K562 (cell line): ENCODE measurements around the gene CSK. TPM values are rescaled to one million over a fixed set of nuclear protein-coding genes. Genes with fewer than 3 reads are reported as not detected.
A peak's percentile ranks its signal among the peaks of the same experiment; 100 is the strongest.

Source experiments
- ATAC-seq: fragments of 200-7000 bp; cut with Tn5 transposase; 3 replicates; pipeline ENCODE4 v1.9.1; 2020; ENCODE audit warnings: moderate library complexity
- BruUV-seq: library from RNA; stranded (reverse); fragments of 400-500 nt; replicated peaks from 2 replicates; lab custom pipeline; 2021; lab: Mats Ljungman, UMichigan
- CTCF ChIA-PET: fragments of 300-600 bp; formaldehyde crosslinking; extraction: SDS; loops from one replicate; lab custom pipeline; 2021; ENCODE audit warnings: low intra/inter-chr PET ratio; lab: Yijun Ruan, JAX
- POLR2A ChIA-PET: fragments of 300-600, 350-650 bp; sonication (Branson Sonifier 250); formaldehyde crosslinking; extraction: SDS; loops from one replicate; lab custom pipeline; 2021; ENCODE audit warnings: antibody characterized with exemption, inconsistent platforms; lab: Yijun Ruan, JAX
- DNase-seq, 4 experiments: peaks; one replicate each; pipeline versions ENCODE4 v3.0.0 to v3.0.0-alpha.2; 2011 to 2018; ENCODE audit warnings: low spot score in 3 of 4, mixed read lengths in 3 of 4; ENCODE audit errors: extremely low read depth in 1 of 4
- FAIRE-seq: peaks from 2 replicates; lab custom pipeline; 2011; peaks lifted over from hg19 to GRCh38; lab: Jason Lieb, UNC
- H2AFZ ChIP-seq: 2 replicates; pipeline ENCODE4 v1.6.0; 2011; ENCODE audit warnings: low read depth, low read length, control low read depth, inconsistent platforms
- H3K27ac ChIP-seq: fragments of 200-600 bp; 3 replicates; pipeline ENCODE4 v1.8.0; 2011; ENCODE audit warnings: low read depth, mild to moderate bottlenecking, control low read depth, inconsistent platforms, low read length, moderate library complexity, mixed read lengths; ENCODE audit errors: extremely low read depth
- H3K27me3 ChIP-seq, 2 experiments: fragments of 300-600 bp in 1 of 2; 2 replicates in 1 of 2; 3 replicates in 1 of 2; pipeline versions ENCODE4 v1.6.0 to v1.8.0; 2011; ENCODE audit warnings: inconsistent platforms in 2 of 2, low read length in 2 of 2, mild to moderate bottlenecking in 1 of 2, mixed read lengths in 1 of 2, moderate library complexity in 1 of 2; ENCODE audit not compliant: control insufficient read depth in 2 of 2, insufficient read depth in 2 of 2
- H3K36me3 ChIP-seq: fragments of 300-600 bp; 3 replicates; pipeline ENCODE4 v1.8.0; 2011; ENCODE audit warnings: mild to moderate bottlenecking, low read length, inconsistent platforms; ENCODE audit not compliant: control insufficient read depth, insufficient read depth
- H3K4me1 ChIP-seq, 2 experiments: fragments of 200-600 bp in 1 of 2; replicated peaks in 1 of 2; 2 replicates in 1 of 2; 3 replicates in 1 of 2; pipeline versions ENCODE4 v1.5.1 to v1.8.0; 2011; ENCODE audit warnings: inconsistent platforms in 2 of 2, low read length in 2 of 2, mild to moderate bottlenecking in 1 of 2, mixed read lengths in 1 of 2, moderate library complexity in 1 of 2; ENCODE audit not compliant: control insufficient read depth in 2 of 2, insufficient read depth in 2 of 2
- H3K4me2 ChIP-seq: 2 replicates; pipeline ENCODE4 v1.6.1; 2011; ENCODE audit warnings: low read length, control low read depth, inconsistent platforms, mixed read lengths; ENCODE audit not compliant: insufficient read depth
- H3K4me3 ChIP-seq: fragments of 200-600 bp; sonication (generic), shearing (Covaris generic); 2 replicates; pipeline ENCODE4 v1.5.1; 2016; ENCODE audit warnings: control low read depth, inconsistent platforms
- H3K79me2 ChIP-seq: fragments of 200-600 bp; 3 replicates; pipeline ENCODE4 v1.8.0; 2011; ENCODE audit warnings: low read length, inconsistent platforms; ENCODE audit not compliant: control insufficient read depth, insufficient read depth
- H3K9ac ChIP-seq, 2 experiments: 2 replicates each; pipeline versions ENCODE4 v1.6.0 to v1.6.1; 2011; ENCODE audit warnings: low read depth in 2 of 2, low read length in 2 of 2, control low read depth in 1 of 2, inconsistent platforms in 1 of 2, mild to moderate bottlenecking in 1 of 2, mixed read lengths in 1 of 2; ENCODE audit not compliant: insufficient read depth in 1 of 2
- H3K9me1 ChIP-seq: one replicate; pipeline ENCODE4 v1.6.0; 2011; ENCODE audit warnings: inconsistent platforms, mild to moderate bottlenecking, low read length, moderate library complexity; ENCODE audit not compliant: control insufficient read depth, insufficient read depth
- H3K9me3 ChIP-seq: replicated peaks from 2 replicates; pipeline ENCODE4 v1.5.1; 2011; ENCODE audit warnings: low read depth, low read length, inconsistent platforms; ENCODE audit not compliant: control insufficient read depth, insufficient read depth
- H4K20me1 ChIP-seq: replicated peaks from 2 replicates; pipeline ENCODE4 v1.6.1; 2011; ENCODE audit warnings: low read length, inconsistent platforms, mixed read lengths; ENCODE audit not compliant: control insufficient read depth, insufficient read depth
- C11orf30 ChIP-seq: fragments of 450-650 bp; IDR thresholded peaks from 2 replicates; pipeline ENCODE4 v1.6.1; 2016; ENCODE audit warnings: low read depth, mild to moderate bottlenecking
- CBX2 ChIP-seq: fragments of 200-600 bp; sonication (generic); IDR thresholded peaks from one replicate; pipeline ENCODE4 v1.6.1; 2012; ENCODE audit warnings: mild to moderate bottlenecking, low read length, inconsistent platforms; ENCODE audit not compliant: insufficient read depth, poor library complexity, severe bottlenecking
- CEBPB ChIP-seq: fragments of 450-650 bp; IDR thresholded peaks from 2 replicates; pipeline ENCODE4 v1.6.1; 2016; ENCODE audit warnings: missing genetic modification characterization, missing compliant biosample characterization
- DIDO1 ChIP-seq: fragments of 450-650 bp; IDR thresholded peaks from 2 replicates; pipeline ENCODE4 v1.6.1; 2016; ENCODE audit warnings: low read depth, missing biosample characterization, missing genetic modification characterization
- HNRNPUL1 ChIP-seq: fragments of 200-400 bp; formaldehyde crosslinking; IDR thresholded peaks from 2 replicates; pipeline ENCODE4 v1.6.1; 2017; ENCODE audit warnings: low read length
- NCOA1 ChIP-seq: fragments of 450-650 bp; IDR thresholded peaks from 2 replicates; pipeline ENCODE4 v1.6.1; 2016; ENCODE audit warnings: low read depth
- SNIP1 ChIP-seq: fragments of 450-650 bp; IDR thresholded peaks from 2 replicates; pipeline ENCODE4 v1.7.1; 2017; ENCODE audit warnings: low read depth, mild to moderate bottlenecking
- TCF7 ChIP-seq: sonication (generic); IDR thresholded peaks from 2 replicates; pipeline ENCODE4 v1.6.1; 2016; ENCODE audit warnings: antibody characterized with exemption, borderline replicate concordance
- TGIF2 ChIP-seq: sonication (generic); formaldehyde crosslinking; IDR thresholded peaks from 2 replicates; pipeline ENCODE4 v1.8.1; 2022; ENCODE audit warnings: mild to moderate bottlenecking, missing genetic modification reagents, moderate library complexity
- ZNF165 ChIP-seq: fragments of 250-450 bp; sonication (Bioruptor Pico); IDR thresholded peaks from 2 replicates; pipeline ENCODE4 v1.4.0; 2020; ENCODE audit warnings: borderline replicate concordance
- ZNF76 ChIP-seq: fragments of 250-450 bp; sonication (Bioruptor Pico); IDR thresholded peaks from 2 replicates; pipeline ENCODE4 v1.4.0; 2020; ENCODE audit warnings: mild to moderate bottlenecking, moderate library complexity, borderline replicate concordance
- WGBS: fragments of 100-300 bp; shearing (Covaris generic); methylation state at CpG from one replicate; pipeline ENCODE4 v1.1.6; 2016; ENCODE audit warnings: low coverage, mixed read lengths; ENCODE audit not compliant: insufficient coverage; ENCODE audit errors: missing lambda C conversion rate; 5-methylcytosine and 5-hydroxymethylcytosine counted together
- in situ Hi-C: fragments of 300-500 bp; cut with MboI; formaldehyde crosslinking; loops from 4 replicates; pipeline ENCODE4 v1.15.0; 2018; ENCODE audit warnings: inconsistent platforms, mixed read lengths
- intact Hi-C: fragments of 100-400 bp; cut with micrococcal nuclease; formaldehyde crosslinking; loops from 2 replicates; pipeline ENCODE4 v1.14.2; 2022
- polyA plus RNA-seq, 8 experiments: library from polyadenylated mRNA; depleted of rRNA in 4 of 8; stranded (reverse) in 5 of 8; unstranded in 3 of 8; fragments of >200 nt; fragmentation: Nextera tagmentation in 2 of 8; fragmentation: Illumina TruSeq in 1 of 8; extraction: Ambion mirVana in 2 of 8; extraction: Trizol in 1 of 8; gene quantifications; 2 replicates each; pipeline versions ENCODE4 v1.2.1 to v1.2.3, GENCODE V29; 2011 to 2014; ENCODE audit warnings: inconsistent platforms in 1 of 8, missing spikeins in 1 of 8
- total RNA-seq, 7 experiments: library from RNA; depleted of rRNA in 6 of 7; stranded (reverse); fragments of >200 nt in 6 of 7; fragmentation: Illumina TruSeq in 2 of 7; extraction: Trizol in 2 of 7; gene quantifications; 2 replicates each; pipeline versions ENCODE4 v1.2.1 to v1.2.3, GENCODE V29; 2011 to 2021; ENCODE audit warnings: low replicate concordance in 1 of 7
- TF ChIP-seq, protein P1 (sequence below): fragments of 250-450 bp; sonication (Bioruptor Pico); IDR thresholded peaks from 2 replicates; pipeline ENCODE4 v1.5.0; 2021; ENCODE audit warnings: mild to moderate bottlenecking, borderline replicate concordance
- TF ChIP-seq, protein P2 (sequence below): fragments of 250-450 bp; sonication (Bioruptor Pico); IDR thresholded peaks from 2 replicates; pipeline ENCODE4 v1.8.0; 2021; ENCODE audit warnings: mild to moderate bottlenecking, moderate library complexity
- TF ChIP-seq, protein P3 (sequence below), 2 experiments: fragments of 150-350 bp in 1 of 2; IDR thresholded peaks; 2 replicates each; pipeline ENCODE4 v1.6.1; 2012 to 2016; ENCODE audit warnings: low read depth in 2 of 2, low read length in 2 of 2, mild to moderate bottlenecking in 1 of 2, moderate library complexity in 1 of 2

The CSK gene
- total and polyA plus RNA-seq, 9 of the 15 experiments (the other 6 are each of a cell fraction or from before 2014, with no cell fraction given): 1.5 to 112 (median 22.5) TPM

- Histone ChIP-seq H3K27me3 (peaks cover 2 to 23% of the 10 kb centered on the region in 2 experiments; a peak in 3 of 5 replicates), H3K9ac (0 out of 4 replicates have a peak overlapping the region, but pooled peaks of 1 of the 2 experiments have one; percentile 1), H3K4me3 (no peak overlapping the region), H3K9me1 (no peaks in the 10 kb centered on the region), H3K9me3 (no peaks in the 10 kb centered on the region), H3K4me2 (no peak overlapping the region), H3K36me3 (no peaks in the 10 kb centered on the region), H3K27ac (no peak overlapping the region), H3K79me2 (no peaks in the 10 kb centered on the region), H2AFZ (no peak overlapping the region), H4K20me1 (no peaks in the 10 kb centered on the region; the same call in 1 of the 2 replicates), H3K4me1 (peaks cover 0 to 12% of the 10 kb centered on the region in 2 experiments; a peak in 1 of 5 replicates)
- DNase-seq (no peak), FAIRE-seq (no peak), ATAC-seq (no peak)
- no peak for TF ChIP-seq DIDO1
- TF ChIP-seq CEBPB (tag): no peak
- TF ChIP-seq, protein P1, sequence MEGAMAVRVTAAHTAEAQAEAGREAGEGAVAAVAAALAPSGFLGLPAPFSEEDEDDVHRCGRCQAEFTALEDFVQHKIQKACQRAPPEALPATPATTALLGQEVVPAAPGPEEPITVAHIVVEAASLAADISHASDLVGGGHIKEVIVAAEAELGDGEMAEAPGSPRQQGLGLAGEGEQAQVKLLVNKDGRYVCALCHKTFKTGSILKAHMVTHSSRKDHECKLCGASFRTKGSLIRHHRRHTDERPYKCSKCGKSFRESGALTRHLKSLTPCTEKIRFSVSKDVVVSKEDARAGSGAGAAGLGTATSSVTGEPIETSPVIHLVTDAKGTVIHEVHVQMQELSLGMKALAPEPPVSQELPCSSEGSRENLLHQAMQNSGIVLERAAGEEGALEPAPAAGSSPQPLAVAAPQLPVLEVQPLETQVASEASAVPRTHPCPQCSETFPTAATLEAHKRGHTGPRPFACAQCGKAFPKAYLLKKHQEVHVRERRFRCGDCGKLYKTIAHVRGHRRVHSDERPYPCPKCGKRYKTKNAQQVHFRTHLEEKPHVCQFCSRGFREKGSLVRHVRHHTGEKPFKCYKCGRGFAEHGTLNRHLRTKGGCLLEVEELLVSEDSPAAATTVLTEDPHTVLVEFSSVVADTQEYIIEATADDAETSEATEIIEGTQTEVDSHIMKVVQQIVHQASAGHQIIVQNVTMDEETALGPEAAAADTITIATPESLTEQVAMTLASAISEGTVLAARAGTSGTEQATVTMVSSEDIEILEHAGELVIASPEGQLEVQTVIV (CRISPR knock-in tag): no peak
- no peak for TF ChIP-seq NCOA1
- no peak for TF ChIP-seq SNIP1
- no peak for TF ChIP-seq C11orf30
- no peak for TF ChIP-seq HNRNPUL1
- no peak for TF ChIP-seq TGIF2
- TF ChIP-seq CBX2: no peak
- TF ChIP-seq ZNF165 (CRISPR knock-in tag): no peak
- TF ChIP-seq, protein P2, sequence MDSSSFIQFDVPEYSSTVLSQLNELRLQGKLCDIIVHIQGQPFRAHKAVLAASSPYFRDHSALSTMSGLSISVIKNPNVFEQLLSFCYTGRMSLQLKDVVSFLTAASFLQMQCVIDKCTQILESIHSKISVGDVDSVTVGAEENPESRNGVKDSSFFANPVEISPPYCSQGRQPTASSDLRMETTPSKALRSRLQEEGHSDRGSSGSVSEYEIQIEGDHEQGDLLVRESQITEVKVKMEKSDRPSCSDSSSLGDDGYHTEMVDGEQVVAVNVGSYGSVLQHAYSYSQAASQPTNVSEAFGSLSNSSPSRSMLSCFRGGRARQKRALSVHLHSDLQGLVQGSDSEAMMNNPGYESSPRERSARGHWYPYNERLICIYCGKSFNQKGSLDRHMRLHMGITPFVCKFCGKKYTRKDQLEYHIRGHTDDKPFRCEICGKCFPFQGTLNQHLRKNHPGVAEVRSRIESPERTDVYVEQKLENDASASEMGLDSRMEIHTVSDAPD: no peak
- TF ChIP-seq, protein P3, sequence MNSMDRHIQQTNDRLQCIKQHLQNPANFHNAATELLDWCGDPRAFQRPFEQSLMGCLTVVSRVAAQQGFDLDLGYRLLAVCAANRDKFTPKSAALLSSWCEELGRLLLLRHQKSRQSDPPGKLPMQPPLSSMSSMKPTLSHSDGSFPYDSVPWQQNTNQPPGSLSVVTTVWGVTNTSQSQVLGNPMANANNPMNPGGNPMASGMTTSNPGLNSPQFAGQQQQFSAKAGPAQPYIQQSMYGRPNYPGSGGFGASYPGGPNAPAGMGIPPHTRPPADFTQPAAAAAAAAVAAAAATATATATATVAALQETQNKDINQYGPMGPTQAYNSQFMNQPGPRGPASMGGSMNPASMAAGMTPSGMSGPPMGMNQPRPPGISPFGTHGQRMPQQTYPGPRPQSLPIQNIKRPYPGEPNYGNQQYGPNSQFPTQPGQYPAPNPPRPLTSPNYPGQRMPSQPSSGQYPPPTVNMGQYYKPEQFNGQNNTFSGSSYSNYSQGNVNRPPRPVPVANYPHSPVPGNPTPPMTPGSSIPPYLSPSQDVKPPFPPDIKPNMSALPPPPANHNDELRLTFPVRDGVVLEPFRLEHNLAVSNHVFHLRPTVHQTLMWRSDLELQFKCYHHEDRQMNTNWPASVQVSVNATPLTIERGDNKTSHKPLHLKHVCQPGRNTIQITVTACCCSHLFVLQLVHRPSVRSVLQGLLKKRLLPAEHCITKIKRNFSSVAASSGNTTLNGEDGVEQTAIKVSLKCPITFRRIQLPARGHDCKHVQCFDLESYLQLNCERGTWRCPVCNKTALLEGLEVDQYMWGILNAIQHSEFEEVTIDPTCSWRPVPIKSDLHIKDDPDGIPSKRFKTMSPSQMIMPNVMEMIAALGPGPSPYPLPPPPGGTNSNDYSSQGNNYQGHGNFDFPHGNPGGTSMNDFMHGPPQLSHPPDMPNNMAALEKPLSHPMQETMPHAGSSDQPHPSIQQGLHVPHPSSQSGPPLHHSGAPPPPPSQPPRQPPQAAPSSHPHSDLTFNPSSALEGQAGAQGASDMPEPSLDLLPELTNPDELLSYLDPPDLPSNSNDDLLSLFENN (IDR thresholded peaks at IDR 0.05; ENCODE audit: low read depth in 2 of 2, low read length in 2 of 2): no peak
- TF ChIP-seq TCF7: no peak
- no peak for TF ChIP-seq ZNF76 (CRISPR knock-in tag)
- intact Hi-C loops: loop anchor here (1.0 to 10.0 kb wide), 4 partner anchors 68 to 435 kb away; partner anchors contain the start of gene C15orf39
- POLR2A ChIA-PET: interaction anchor here (0.6 to 2.2 kb wide), 11 partner anchors 9 to 268 kb away, joined by 3 to 8 read pairs (median 4); partner anchors contain the start of gene RPP25
- WGBS: 2% methylated on average over 7 of the region's 7 CpGs
- CTCF ChIA-PET: interaction anchor here (0.6 to 6.1 kb wide), 8 partner anchors 30 to 396 kb away, joined by 3 to 51 read pairs (median 7); no protein-coding TSS in a partner anchor
- BruUV-seq: no TSS peak
- in situ Hi-C loops: loop anchor here (5.0 kb wide), 3 partner anchors 132 to 392 kb away; no protein-coding TSS in a partner anchor
These were observed 12.3 kb upstream of the CSK start for GRCh38 chr15:74769463-74770025.
